B cell (primary cell): ENCODE data around the gene PLK3. TPM values are rescaled to one million over a fixed set of nuclear protein-coding genes. Genes with fewer than 3 reads are reported as not detected.

Experiments used
- ATAC-seq: fragments of 200-7000 bp; cut with Tn5 transposase; one replicate; pipeline ENCODE4 v1.10.0; 2021; ENCODE audit warnings: low read depth, mild to moderate bottlenecking, moderate number of reproducible peaks, moderate library complexity
- CTCF ChIA-PET: fragments of 350-600 bp; sonication (Branson Sonifier 250); formaldehyde crosslinking; loops from one replicate; lab custom pipeline; 2021; ENCODE audit warnings: antibody characterized with exemption, inconsistent platforms; lab: Charles Lee
- POLR2A ChIA-PET: fragments of 350-600 bp; sonication (Branson Sonifier 250); formaldehyde crosslinking; loops from one replicate; lab custom pipeline; 2021; ENCODE audit warnings: antibody characterized with exemption; lab: Charles Lee
- DNase-seq: peaks from one replicate; pipeline ENCODE4 v3.0.0; 2013
- H2AFZ ChIP-seq: 2 replicates; pipeline ENCODE4 v1.6.1; 2012; ENCODE audit warnings: mild to moderate bottlenecking, low read depth, low read length; ENCODE audit not compliant: insufficient read depth, poor library complexity, severe bottlenecking
- H3K27ac ChIP-seq, 2 donors: 1 replicate in 1 of 2; 2 replicates in 1 of 2; pipeline ENCODE4 v1.5.1; 2012 to 2013; ENCODE audit warnings: low read length in 2 of 2, mild to moderate bottlenecking in 2 of 2, moderate library complexity in 1 of 2
- H3K27me3 ChIP-seq, 4 experiments: fragments of 200-600 bp in 1 of 4; sonication (generic) in 1 of 4; replicated peaks in 1 of 4; 1 replicate in 2 of 4; 2 replicates in 2 of 4; pipeline versions ENCODE4 v1.6.1 to v1.7.0; 2013 to 2016; ENCODE audit warnings: low read length in 3 of 4, mild to moderate bottlenecking in 2 of 4, mixed read lengths in 1 of 4, moderate library complexity in 1 of 4; ENCODE audit not compliant: insufficient read depth in 4 of 4, control insufficient read depth in 3 of 4; ENCODE audit errors: control extremely low read depth in 1 of 4
- H3K36me3 ChIP-seq, 2 experiments: replicated peaks in 1 of 2; 1 replicate in 1 of 2; 2 replicates in 1 of 2; pipeline versions ENCODE4 v1.6.1 to v1.7.1; 2013; ENCODE audit warnings: low read length in 1 of 2; ENCODE audit not compliant: insufficient read depth in 2 of 2, control insufficient read depth in 1 of 2; ENCODE audit errors: control extremely low read depth in 1 of 2, extremely low read depth in 1 of 2
- H3K4me1 ChIP-seq, 2 donors: fragments of 200-600 bp in 1 of 2; sonication (generic) in 1 of 2; 1 replicate in 1 of 2; 2 replicates in 1 of 2; pipeline versions ENCODE4 v1.5.1 to v1.6.1; 2013 to 2017; ENCODE audit warnings: low read length in 2 of 2; ENCODE audit not compliant: control insufficient read depth in 2 of 2, insufficient read depth in 2 of 2
- H3K4me2 ChIP-seq: replicated peaks from 2 replicates; pipeline ENCODE3; 2012; ENCODE audit warnings: mild to moderate bottlenecking, low read depth, low read length; ENCODE audit not compliant: poor library complexity, severe bottlenecking
- H3K4me3 ChIP-seq, 5 experiments: fragments of 200-600 bp in 1 of 5; sonication (generic) in 1 of 5; 1 replicate in 3 of 5; 2 replicates in 2 of 5; pipeline versions ENCODE4 v1.5.1 to v1.7.0; 2011 to 2016; ENCODE audit warnings: low read length in 4 of 5, mild to moderate bottlenecking in 4 of 5, low read depth in 2 of 5, control low read depth in 1 of 5, moderate library complexity in 1 of 5; ENCODE audit not compliant: insufficient read depth in 1 of 5; ENCODE audit errors: control extremely low read depth in 1 of 5, extremely low read depth in 1 of 5
- H3K79me2 ChIP-seq: fragments of 200-600 bp; sonication (generic); one replicate; pipeline ENCODE4 v1.6.0; 2016; ENCODE audit warnings: low read length; ENCODE audit not compliant: control insufficient read depth, insufficient read depth
- H3K9ac ChIP-seq: fragments of 200-600 bp; sonication (generic); 2 replicates; pipeline ENCODE4 v1.6.1; 2017; ENCODE audit warnings: mild to moderate bottlenecking, low read length, moderate library complexity
- H3K9me3 ChIP-seq, 3 donors: one replicate each; pipeline versions ENCODE4 v1.6.1 to v1.7.1; 2013; ENCODE audit warnings: low read length in 2 of 3; ENCODE audit not compliant: control insufficient read depth in 2 of 3, insufficient read depth in 1 of 3; ENCODE audit errors: control extremely low read depth in 1 of 3
- H4K20me1 ChIP-seq: 2 replicates; pipeline ENCODE4 v1.6.0; 2012; ENCODE audit warnings: mild to moderate bottlenecking, low read length; ENCODE audit not compliant: insufficient read depth, control insufficient read depth, poor library complexity, severe bottlenecking
- H3K27ac Mint-ChIP-seq: one replicate; pipeline ENCODE4 v1.8.0; 2021; ENCODE audit warnings: mixed read lengths
- H3K27me3 Mint-ChIP-seq: one replicate; pipeline ENCODE4 v1.8.0; 2021; ENCODE audit warnings: mixed read lengths
- H3K4me1 Mint-ChIP-seq: one replicate; pipeline ENCODE4 v1.8.0; 2021; ENCODE audit warnings: mixed read lengths
- H3K4me3 Mint-ChIP-seq: one replicate; pipeline ENCODE4 v1.8.0; 2021; ENCODE audit warnings: mixed read lengths
- H3K9me3 Mint-ChIP-seq: one replicate; pipeline ENCODE4 v1.8.0; 2022; ENCODE audit warnings: mixed read lengths; ENCODE audit not compliant: insufficient read depth
- EZH2 ChIP-seq: IDR thresholded peaks from 2 replicates; pipeline ENCODE4 v1.6.1; 2012; ENCODE audit warnings: borderline replicate concordance, low read depth, mild to moderate bottlenecking, moderate library complexity, low read length; ENCODE audit not compliant: insufficient read depth, poor library complexity, severe bottlenecking
- WGBS: methylation state at CpG from one replicate; pipeline ENCODE4 v1.1.5; 2013; ENCODE audit warnings: missing lambda C conversion rate; ENCODE audit not compliant: insufficient coverage; 5-methylcytosine and 5-hydroxymethylcytosine counted together
- intact Hi-C: fragments of 100-400 bp; cut with micrococcal nuclease; formaldehyde crosslinking; loops from one replicate; pipeline ENCODE4 v1.10.0; 2022
- polyA plus RNA-seq: library from polyadenylated mRNA; depleted of rRNA; stranded (reverse); fragments of >200 nt; gene quantifications from 2 replicates; pipeline ENCODE4 v1.2.3, GENCODE V29; 2012
- total RNA-seq, 2 donors: library from RNA; stranded (reverse); fragments of 120-200 nt in 1 of 2; gene quantifications; 1 replicate in 1 of 2; 2 replicates in 1 of 2; pipeline versions ENCODE4 v1.2.3 to v1.2.4, GENCODE V29; 2013 to 2022
- TF ChIP-seq, protein P1 (sequence below): fragments of 200-600 bp; IDR thresholded peaks from one replicate; pipeline ENCODE4 v1.8.0; 2022; ENCODE audit warnings: antibody characterized with exemption, mild to moderate bottlenecking

PLK3 gene
- total and polyA plus RNA-seq, 2 donors (not counting 1 experiment from before 2014, with no cell fraction given): 35.9 to 93.5 TPM

DNA sequence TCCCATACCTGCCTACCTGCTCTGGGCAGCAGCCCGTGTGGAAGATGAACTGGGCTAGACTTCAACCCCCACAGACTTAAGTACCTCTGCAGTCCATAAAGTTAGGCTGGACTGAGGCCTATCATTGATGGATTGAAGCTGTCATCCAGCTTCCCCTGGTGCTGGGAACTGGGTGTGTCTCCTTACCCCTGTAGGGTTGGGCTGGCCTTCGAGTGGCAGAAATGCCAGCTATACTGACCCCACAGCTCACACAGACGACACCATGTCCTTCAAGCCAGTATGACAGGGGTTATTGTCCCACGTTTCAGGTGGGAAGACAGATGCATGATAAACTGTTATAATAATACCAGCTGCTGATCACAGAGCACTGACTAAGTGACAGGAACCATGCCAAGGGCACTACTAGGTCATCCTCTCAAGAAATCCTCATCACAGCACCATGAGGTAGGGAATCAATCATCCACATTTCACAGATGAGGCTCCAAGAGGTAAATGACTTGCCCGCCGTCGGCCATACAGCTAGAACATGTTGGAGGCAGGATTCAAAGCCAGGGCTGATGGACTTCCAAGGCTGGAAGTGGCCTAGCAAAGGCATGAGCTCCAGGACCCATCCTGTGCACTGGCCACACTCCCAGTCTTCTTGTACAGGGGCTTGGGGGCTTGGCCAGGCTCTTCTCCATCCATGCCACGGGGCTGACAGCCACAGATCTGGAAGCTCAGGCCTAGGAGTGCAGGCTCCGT is 11.9 kb upstream of the PLK3 start, which contains the start of gene BEST4:
Gene BEST4, minus strand, starts transcription at position 51 of the 741 bp plus-strand sequence. CDS start 465 bp downstream, outside the sequence.
- intact Hi-C loops: loop anchor here (5.0 kb wide), 2 partner anchors 199 to 899 kb away; partner anchors contain the start of genes EIF2B3, GPBP1L1 and TMEM69
- ATAC-seq (no peak), DNase-seq (no peak)
- TF ChIP-seq EZH2: no peak
- TF ChIP-seq, protein P1, sequence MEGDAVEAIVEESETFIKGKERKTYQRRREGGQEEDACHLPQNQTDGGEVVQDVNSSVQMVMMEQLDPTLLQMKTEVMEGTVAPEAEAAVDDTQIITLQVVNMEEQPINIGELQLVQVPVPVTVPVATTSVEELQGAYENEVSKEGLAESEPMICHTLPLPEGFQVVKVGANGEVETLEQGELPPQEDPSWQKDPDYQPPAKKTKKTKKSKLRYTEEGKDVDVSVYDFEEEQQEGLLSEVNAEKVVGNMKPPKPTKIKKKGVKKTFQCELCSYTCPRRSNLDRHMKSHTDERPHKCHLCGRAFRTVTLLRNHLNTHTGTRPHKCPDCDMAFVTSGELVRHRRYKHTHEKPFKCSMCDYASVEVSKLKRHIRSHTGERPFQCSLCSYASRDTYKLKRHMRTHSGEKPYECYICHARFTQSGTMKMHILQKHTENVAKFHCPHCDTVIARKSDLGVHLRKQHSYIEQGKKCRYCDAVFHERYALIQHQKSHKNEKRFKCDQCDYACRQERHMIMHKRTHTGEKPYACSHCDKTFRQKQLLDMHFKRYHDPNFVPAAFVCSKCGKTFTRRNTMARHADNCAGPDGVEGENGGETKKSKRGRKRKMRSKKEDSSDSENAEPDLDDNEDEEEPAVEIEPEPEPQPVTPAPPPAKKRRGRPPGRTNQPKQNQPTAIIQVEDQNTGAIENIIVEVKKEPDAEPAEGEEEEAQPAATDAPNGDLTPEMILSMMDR: no peak
- Histone ChIP-seq H3K4me2 (no peak within 1 kb of the TSS), H3K9me3 (no peaks in the 10 kb centered on the region), H3K36me3 (no peaks in the 10 kb centered on the region), H4K20me1 (no peaks in the 10 kb centered on the region), H3K27ac (peak within 1 kb of the TSS in 1 of 2 donors; percentile 47), H3K4me1 (peaks cover 22 to 32% of the 10 kb centered on the region in 2 donors), H3K27me3 (no peaks in the 10 kb centered on the region), H3K79me2 (no peaks in the 10 kb centered on the region), H3K4me3 (no peak within 1 kb of the TSS), H3K9ac (no peak within 1 kb of the TSS), H2AFZ (no peak within 1 kb of the TSS)
- Mint-ChIP-seq H3K4me3 (no peak within 1 kb of the TSS), H3K27me3 (no peaks in the 10 kb centered on the region), H3K27ac (peak within 1 kb of the TSS; percentile 78), H3K4me1 (peaks cover 28% of the 10 kb centered on the region), H3K9me3 (no peaks in the 10 kb centered on the region)
- WGBS: 88% methylated on average over 8 of the region's 9 CpGs
- ChIA-PET CTCF (interaction anchor here (0.6 to 5.5 kb wide), 6 partner anchors 11 to 551 kb away, joined by 3 to 44 read pairs (median 6); partner anchors contain the start of genes MUTYH, PLK3, RNU5D-1 and RPS8), POLR2A (interaction anchor here (0.6 to 2.8 kb wide), 4 partner anchors 18 to 224 kb away, joined by 4 to 12 read pairs (median 6); partner anchors contain the start of gene UROD)
